ENCODE measurements around the gene MTA3. TPM values are rescaled to one million over a fixed set of nuclear protein-coding genes. Genes with fewer than 3 reads are reported as not detected.
"Not testable (repeated sequence)": the region's sequence is repeated elsewhere in the genome, so short reads cannot be mapped to it uniquely, and the experiment has no call there.

Gene MTA3
- total and polyA plus RNA-seq, 10 donors = 11.6 to 42.9 (median 28.5) TPM

DNA sequence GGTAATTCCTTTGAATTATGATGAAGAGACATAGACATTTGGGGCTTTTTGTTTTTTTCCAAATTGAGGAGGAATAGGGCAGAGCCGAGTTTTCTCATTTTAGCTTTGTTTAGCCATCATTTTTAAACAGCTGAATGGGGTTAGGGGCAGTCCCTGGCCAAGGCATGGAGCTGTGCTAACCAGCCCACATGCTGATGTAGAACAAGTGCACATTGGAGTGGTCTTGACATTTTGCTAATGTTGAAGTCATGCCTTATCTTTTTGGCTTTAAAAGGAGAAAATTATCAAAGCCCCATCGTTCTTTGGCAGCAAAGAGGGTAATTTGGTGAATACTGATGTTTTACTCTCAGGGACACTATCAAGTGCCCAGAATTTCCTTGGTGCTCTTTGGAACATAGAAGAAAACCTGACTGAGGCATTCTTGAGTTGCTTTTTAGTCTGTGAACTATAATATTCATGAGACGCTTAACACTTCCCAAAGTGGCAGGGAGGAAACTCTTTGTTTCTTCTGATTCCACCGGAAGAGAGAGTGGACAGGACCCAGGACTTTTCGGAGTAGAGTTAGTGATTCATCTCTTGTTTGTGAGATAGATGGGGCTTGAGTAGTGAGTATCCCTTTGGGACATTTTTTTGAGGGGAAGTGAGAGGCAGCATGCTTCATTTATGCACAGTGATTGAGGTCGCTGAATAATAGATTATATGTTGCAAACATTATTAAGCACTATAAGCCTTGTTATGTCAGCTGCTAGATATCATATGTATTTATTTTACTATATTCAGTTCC lies 45.0 kb downstream of the MTA3 start:
- Histone ChIP-seq H3K4me1 (no peaks in the 10 kb centered on the region), H3K27me3 (replicated peaks in 1 of 7) (no peaks in the 10 kb centered on the region), H3K9me3 (no peaks in the 10 kb centered on the region), H3K4me3 (no peak overlapping the region), H3K27ac (no peak overlapping the region), H3K36me3 (peaks cover 0 to 78% (median 10%) of the 10 kb centered on the region in 6 donors)
- intact Hi-C loops (cut with DNase I; ENCODE audit: low total_unique reads) = no loop called here
- DNase-seq = no peak
- TF ChIP-seq POLR2A (IDR thresholded peaks at IDR 0.05) (no peak), POLR2AphosphoS5 (IDR thresholded peaks at IDR 0.05) (no peak)
- TF ChIP-seq, protein P1, sequence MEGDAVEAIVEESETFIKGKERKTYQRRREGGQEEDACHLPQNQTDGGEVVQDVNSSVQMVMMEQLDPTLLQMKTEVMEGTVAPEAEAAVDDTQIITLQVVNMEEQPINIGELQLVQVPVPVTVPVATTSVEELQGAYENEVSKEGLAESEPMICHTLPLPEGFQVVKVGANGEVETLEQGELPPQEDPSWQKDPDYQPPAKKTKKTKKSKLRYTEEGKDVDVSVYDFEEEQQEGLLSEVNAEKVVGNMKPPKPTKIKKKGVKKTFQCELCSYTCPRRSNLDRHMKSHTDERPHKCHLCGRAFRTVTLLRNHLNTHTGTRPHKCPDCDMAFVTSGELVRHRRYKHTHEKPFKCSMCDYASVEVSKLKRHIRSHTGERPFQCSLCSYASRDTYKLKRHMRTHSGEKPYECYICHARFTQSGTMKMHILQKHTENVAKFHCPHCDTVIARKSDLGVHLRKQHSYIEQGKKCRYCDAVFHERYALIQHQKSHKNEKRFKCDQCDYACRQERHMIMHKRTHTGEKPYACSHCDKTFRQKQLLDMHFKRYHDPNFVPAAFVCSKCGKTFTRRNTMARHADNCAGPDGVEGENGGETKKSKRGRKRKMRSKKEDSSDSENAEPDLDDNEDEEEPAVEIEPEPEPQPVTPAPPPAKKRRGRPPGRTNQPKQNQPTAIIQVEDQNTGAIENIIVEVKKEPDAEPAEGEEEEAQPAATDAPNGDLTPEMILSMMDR (IDR thresholded peaks at IDR 0.05 in 8 of 11, conservative IDR thresholded peaks at IDR 0.05 in 3 of 11) = no peak
- WGBS, 5 donors = 83 to 92% (median 89%) methylated on average over 6 of the region's 6 CpGs

GRCh38 chr2:42614838-42615237 lies 46.4 kb downstream of the MTA3 start:
- H3K9me3 ChIP-seq = no peaks in the 10 kb centered on the region
- TF ChIP-seq, protein P1 (IDR thresholded peaks at IDR 0.05 in 8 of 11, conservative IDR thresholded peaks at IDR 0.05 in 3 of 11) = no peak
- TF ChIP-seq POLR2AphosphoS5 (IDR thresholded peaks at IDR 0.05) = no peak
- no peak for TF ChIP-seq POLR2A (IDR thresholded peaks at IDR 0.05)
- H3K27me3 ChIP-seq (replicated peaks in 1 of 7) = no peaks in the 10 kb centered on the region
- H3K27ac ChIP-seq = no peak overlapping the region
- intact Hi-C loops (cut with DNase I; ENCODE audit: low total_unique reads) = no loop called here
- no peaks in the 10 kb centered on the region for H3K4me1 ChIP-seq
- no peak for DNase-seq
- H3K4me3 ChIP-seq = no peak overlapping the region
- H3K36me3 ChIP-seq = peaks cover 0 to 71% (median 5%) of the 10 kb centered on the region in 6 donors
- WGBS, 5 donors = 89 to 98% (median 94%) methylated on average over 7 of the region's 7 CpGs

DNA sequence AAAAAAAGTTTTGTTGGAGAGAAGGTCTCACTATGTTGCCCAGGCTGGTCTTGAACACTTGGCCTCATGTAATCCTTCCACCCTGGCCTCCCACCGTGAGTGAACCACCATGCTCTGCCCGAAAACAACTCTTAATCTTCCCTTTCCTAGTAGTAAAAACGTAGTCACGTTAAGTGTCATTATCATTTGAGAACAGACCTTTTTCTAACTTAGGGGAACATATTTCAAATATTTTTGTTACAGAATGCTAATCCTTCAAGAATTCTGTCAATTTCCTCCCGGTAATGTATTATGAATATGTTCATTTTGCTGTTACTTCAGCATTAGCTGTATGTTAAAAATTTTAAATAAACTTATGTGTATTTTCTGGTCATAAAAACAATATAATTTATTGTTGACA lies 49.7 kb downstream of the MTA3 start:
- H3K36me3 ChIP-seq = peaks cover 0 to 58% (median 0%) of the 10 kb centered on the region in 6 donors
- H3K27me3 ChIP-seq (replicated peaks in 1 of 7) = no peaks in the 10 kb centered on the region
- no peak overlapping the region for H3K4me3 ChIP-seq
- no peaks in the 10 kb centered on the region for H3K4me1 ChIP-seq
- WGBS, 5 donors = 93 to 95% (median 94%) methylated on average over 5 of the region's 5 CpGs
- no peak overlapping the region for H3K27ac ChIP-seq
- no peak for TF ChIP-seq POLR2A (IDR thresholded peaks at IDR 0.05)
- TF ChIP-seq POLR2AphosphoS5 (IDR thresholded peaks at IDR 0.05) = no peak
- TF ChIP-seq, protein P1 (IDR thresholded peaks at IDR 0.05 in 8 of 11, conservative IDR thresholded peaks at IDR 0.05 in 3 of 11) = no peak
- intact Hi-C loops (cut with DNase I; ENCODE audit: low total_unique reads) = no loop called here
- peaks cover 0 to 4% (median 0%) of the 10 kb centered on the region in 8 donors for H3K9me3 ChIP-seq
- DNase-seq = no peak

DNA sequence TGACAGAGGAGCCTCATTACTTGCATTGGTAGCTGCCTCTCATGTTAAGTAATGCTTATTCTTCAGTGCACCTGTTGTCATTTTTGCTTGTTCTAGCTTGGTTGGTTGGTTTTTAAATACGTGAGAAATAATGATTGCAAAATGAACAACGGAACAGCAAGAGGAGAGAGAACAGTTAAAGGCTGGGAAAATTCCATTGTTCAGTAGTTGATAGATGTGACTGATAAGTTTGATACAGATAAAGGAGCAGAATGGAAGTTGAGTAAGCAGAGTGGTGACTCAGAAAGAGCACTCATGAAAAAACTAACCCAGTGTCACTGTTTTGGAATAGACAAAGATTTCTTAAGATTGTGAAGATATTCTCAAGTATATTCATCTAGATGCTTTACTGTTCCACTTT lies 50.5 kb downstream of the MTA3 start:
- Histone ChIP-seq H3K4me1 (no peaks in the 10 kb centered on the region), H3K9me3 (peaks cover 0 to 4% (median 0%) of the 10 kb centered on the region in 8 donors), H3K27me3 (replicated peaks in 1 of 7) (no peaks in the 10 kb centered on the region), H3K4me3 (no peak overlapping the region), H3K27ac (no peak overlapping the region), H3K36me3 (peaks cover 0 to 55% (median 0%) of the 10 kb centered on the region in 6 donors)
- DNase-seq = no peak
- 63 to 81% (median 79%) methylated on average over 2 of the region's 2 CpGs for WGBS, 5 donors
- TF ChIP-seq, protein P1 (IDR thresholded peaks at IDR 0.05 in 8 of 11, conservative IDR thresholded peaks at IDR 0.05 in 3 of 11) = no peak
- intact Hi-C loops (cut with DNase I; ENCODE audit: low total_unique reads) = no loop called here

GRCh38 chr2:42621626-42622025 lies 53.2 kb downstream of the MTA3 start:
- H3K9me3 ChIP-seq; intact Hi-C loops (cut with DNase I; ENCODE audit: low total_unique reads); DNase-seq; H3K27me3 ChIP-seq (replicated peaks in 1 of 7); H3K27ac ChIP-seq; H3K4me1 ChIP-seq; H3K4me3 ChIP-seq: not testable (repeated sequence)
- WGBS, 5 donors = 75 to 100% (median 97%) methylated on average over 5 to 20 of the region's 26 CpGs
- peaks cover 0 to 35% (median 0%) of the 10 kb centered on the region in 6 donors for H3K36me3 ChIP-seq
